Measurements from ENCODE around the gene YDJC.
"Not testable (repeated sequence)": the region's sequence is repeated elsewhere in the genome, so short reads cannot be mapped to it uniquely, and the experiment has no call there.

YDJC gene

DNA sequence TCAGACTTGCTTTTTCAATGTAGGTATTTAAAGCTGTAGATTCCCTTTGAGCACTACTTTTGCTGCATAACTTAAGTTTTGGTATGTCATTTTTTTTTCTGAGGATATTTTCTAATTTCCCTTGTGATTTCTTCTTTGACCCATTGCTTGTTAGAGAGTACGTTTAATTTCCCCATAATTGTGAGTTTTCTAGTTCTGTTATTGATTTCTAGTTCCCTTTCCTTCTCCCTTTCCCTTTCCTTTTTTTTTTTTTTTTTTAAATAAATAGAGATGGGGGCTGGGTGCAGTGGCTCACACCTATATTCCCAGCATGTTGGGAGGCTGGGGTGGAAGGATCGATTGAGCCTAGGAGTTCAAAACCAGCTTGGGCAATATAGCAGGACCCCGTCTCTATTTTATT is 31.5 kb downstream of the YDJC start:
- Histone ChIP-seq H3K4me3 (replicated peaks; ENCODE audit: low read depth, low read length) (no peak overlapping the region), H3K36me3 (ENCODE audit: control insufficient read depth, insufficient read depth, low read length) (peaks cover 26% of the 10 kb centered on the region), H3K27me3 (replicated peaks; ENCODE audit: control insufficient read depth, insufficient read depth, low read length) (no peaks in the 10 kb centered on the region)
- DNase-seq (ENCODE audit: extremely low read depth, insufficient read length) = no peak
- TF ChIP-seq, protein P1, sequence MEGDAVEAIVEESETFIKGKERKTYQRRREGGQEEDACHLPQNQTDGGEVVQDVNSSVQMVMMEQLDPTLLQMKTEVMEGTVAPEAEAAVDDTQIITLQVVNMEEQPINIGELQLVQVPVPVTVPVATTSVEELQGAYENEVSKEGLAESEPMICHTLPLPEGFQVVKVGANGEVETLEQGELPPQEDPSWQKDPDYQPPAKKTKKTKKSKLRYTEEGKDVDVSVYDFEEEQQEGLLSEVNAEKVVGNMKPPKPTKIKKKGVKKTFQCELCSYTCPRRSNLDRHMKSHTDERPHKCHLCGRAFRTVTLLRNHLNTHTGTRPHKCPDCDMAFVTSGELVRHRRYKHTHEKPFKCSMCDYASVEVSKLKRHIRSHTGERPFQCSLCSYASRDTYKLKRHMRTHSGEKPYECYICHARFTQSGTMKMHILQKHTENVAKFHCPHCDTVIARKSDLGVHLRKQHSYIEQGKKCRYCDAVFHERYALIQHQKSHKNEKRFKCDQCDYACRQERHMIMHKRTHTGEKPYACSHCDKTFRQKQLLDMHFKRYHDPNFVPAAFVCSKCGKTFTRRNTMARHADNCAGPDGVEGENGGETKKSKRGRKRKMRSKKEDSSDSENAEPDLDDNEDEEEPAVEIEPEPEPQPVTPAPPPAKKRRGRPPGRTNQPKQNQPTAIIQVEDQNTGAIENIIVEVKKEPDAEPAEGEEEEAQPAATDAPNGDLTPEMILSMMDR (IDR thresholded peaks at IDR 0.05; ENCODE audit: insufficient read depth, low read length, poor library complexity, severe bottlenecking) = no peak

- H3K27me3 ChIP-seq (replicated peaks; ENCODE audit: control insufficient read depth, insufficient read depth, low read length); DNase-seq (ENCODE audit: extremely low read depth, insufficient read length); H3K4me3 ChIP-seq (replicated peaks; ENCODE audit: low read depth, low read length): not testable (repeated sequence)
- peaks cover 27% of the 10 kb centered on the region for H3K36me3 ChIP-seq (ENCODE audit: control insufficient read depth, insufficient read depth, low read length)
Measured at GRCh38 chr22:21596356-21597135, 33.3 kb downstream of the YDJC start.

GRCh38 chr22:21594865-21595452 is 34.9 kb downstream of the YDJC start:
- TF ChIP-seq, protein P1 (IDR thresholded peaks at IDR 0.05; ENCODE audit: insufficient read depth, low read length, poor library complexity, severe bottlenecking) = no peak

GRCh38 chr22:21593406-21594232 is 36.2 kb downstream of the YDJC start:
- Histone ChIP-seq H3K4me3 (replicated peaks; ENCODE audit: low read depth, low read length) (no peak overlapping the region), H3K36me3 (ENCODE audit: control insufficient read depth, insufficient read depth, low read length) (peaks cover 24% of the 10 kb centered on the region), H3K27me3 (replicated peaks; ENCODE audit: control insufficient read depth, insufficient read depth, low read length) (no peaks in the 10 kb centered on the region)
- TF ChIP-seq, protein P1 (IDR thresholded peaks at IDR 0.05; ENCODE audit: insufficient read depth, low read length, poor library complexity, severe bottlenecking) = peak; percentile 24
- no peak for DNase-seq (ENCODE audit: extremely low read depth, insufficient read length)

More at GRCh38 chr22:21594865-21595452, 34.9 kb downstream of the YDJC start:
- no peak overlapping the region for H3K4me3 ChIP-seq (replicated peaks; ENCODE audit: low read depth, low read length)
- H3K36me3 ChIP-seq (ENCODE audit: control insufficient read depth, insufficient read depth, low read length) = peaks cover 28% of the 10 kb centered on the region
- no peaks in the 10 kb centered on the region for H3K27me3 ChIP-seq (replicated peaks; ENCODE audit: control insufficient read depth, insufficient read depth, low read length)
- no peak for DNase-seq (ENCODE audit: extremely low read depth, insufficient read length)

DNA sequence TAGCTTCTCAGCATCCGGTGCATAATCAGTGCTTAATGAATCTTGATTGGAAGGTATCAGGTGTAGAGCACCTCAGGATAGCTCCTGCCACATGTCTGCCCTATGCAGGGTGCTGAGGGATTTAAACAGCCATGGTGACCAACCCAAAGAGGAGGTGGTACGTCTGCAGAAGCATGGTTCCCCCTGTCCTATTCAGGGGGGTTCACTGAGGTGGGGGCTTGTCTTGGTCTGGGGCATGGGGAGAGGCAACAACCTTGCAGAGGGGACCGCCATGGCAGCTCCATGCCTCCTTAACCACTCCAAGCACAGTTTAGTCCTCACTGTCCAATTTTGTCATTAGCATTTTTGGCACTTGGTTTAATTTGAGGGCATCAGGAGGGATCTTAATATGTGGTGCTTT is 37.4 kb downstream of the YDJC start:
- TF ChIP-seq, protein P1 (IDR thresholded peaks at IDR 0.05; ENCODE audit: insufficient read depth, low read length, poor library complexity, severe bottlenecking) = no peak
- peaks cover 24% of the 10 kb centered on the region for H3K36me3 ChIP-seq (ENCODE audit: control insufficient read depth, insufficient read depth, low read length)
- H3K27me3 ChIP-seq (replicated peaks; ENCODE audit: control insufficient read depth, insufficient read depth, low read length) = no peaks in the 10 kb centered on the region
- no peak overlapping the region for H3K4me3 ChIP-seq (replicated peaks; ENCODE audit: low read depth, low read length)
- no peak for DNase-seq (ENCODE audit: extremely low read depth, insufficient read length)

DNA sequence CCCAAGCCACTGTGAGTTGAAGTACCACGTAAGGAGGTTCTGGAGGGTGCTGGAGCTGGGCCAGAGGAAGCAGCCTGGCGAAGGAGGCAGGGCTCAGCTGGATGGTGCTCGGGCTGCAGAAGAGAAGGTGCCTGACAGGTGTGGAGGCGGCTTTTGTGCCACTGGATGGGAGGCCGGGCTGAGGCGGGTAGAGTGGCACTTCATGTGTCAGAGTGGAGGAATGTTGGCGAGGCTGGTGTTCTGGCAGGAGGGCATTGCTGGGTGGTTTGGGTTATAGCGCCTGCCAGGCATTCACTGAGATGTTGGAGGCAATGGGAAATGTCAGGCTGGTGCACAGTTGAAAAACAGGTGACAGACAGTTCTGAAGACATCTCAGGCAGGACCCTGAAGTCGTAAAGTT is 38.1 kb downstream of the YDJC start:
- Histone ChIP-seq H3K4me3 (replicated peaks; ENCODE audit: low read depth, low read length) (no peak overlapping the region), H3K27me3 (replicated peaks; ENCODE audit: control insufficient read depth, insufficient read depth, low read length) (no peaks in the 10 kb centered on the region), H3K36me3 (ENCODE audit: control insufficient read depth, insufficient read depth, low read length) (peaks cover 24% of the 10 kb centered on the region)
- DNase-seq (ENCODE audit: extremely low read depth, insufficient read length) = no peak
- TF ChIP-seq, protein P1 (IDR thresholded peaks at IDR 0.05; ENCODE audit: insufficient read depth, low read length, poor library complexity, severe bottlenecking) = no peak

Data from GM06990 (cell line).